T-helper 9 cell (primary cell): ENCODE measurements around the gene DDAH1.
"Not testable (repeated sequence)": the region's sequence is repeated elsewhere in the genome, so short reads cannot be mapped to it uniquely, and the experiment has no call there.

ENCODE experiments used
- DNase-seq: peaks from one replicate; pipeline ENCODE4 v3.0.0-alpha.2; 2020
- total RNA-seq, 2 donors: gene quantifications; one replicate each; lab custom pipeline; 2026; lab: John Stamatoyannopoulos, UW

Gene DDAH1
- total RNA-seq, result 0 to 0.07 reads per million in 2 donors

- DNase-seq, result no peak
Observed at GRCh38 chr1:85465099-85465785, at the start of gene DDAH1. DDAH1 (minus strand) TSS chr1:85465159; CDS start chr1:85465045, 114 bp downstream.

- not testable (repeated sequence) for DNase-seq
Observed at GRCh38 chr1:85513998-85514397, 49.0 kb upstream of the DDAH1 start.

DNA sequence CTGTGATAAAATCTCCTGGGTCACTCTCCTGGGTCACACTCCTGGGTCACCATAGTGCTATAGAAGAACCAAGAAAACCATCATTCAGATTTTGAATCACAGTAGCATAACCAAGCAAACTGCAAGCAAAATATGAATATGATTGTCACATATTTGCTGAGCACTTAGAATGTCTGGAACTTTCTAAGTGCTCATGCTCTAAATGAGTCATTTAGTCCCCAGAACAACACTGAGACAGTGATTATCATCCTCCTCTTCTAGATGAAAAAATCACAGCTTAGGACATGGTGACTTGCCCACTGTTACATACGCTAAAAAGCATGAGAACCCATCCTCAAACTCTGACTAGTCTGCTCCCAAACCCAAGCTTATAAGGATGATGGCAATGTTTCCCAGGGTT lies 39.5 kb upstream of the DDAH1 start:
- no peak for DNase-seq

GRCh38 chr1:85502625-85503083 lies 37.7 kb upstream of the DDAH1 start:
- no peak for DNase-seq

DNA sequence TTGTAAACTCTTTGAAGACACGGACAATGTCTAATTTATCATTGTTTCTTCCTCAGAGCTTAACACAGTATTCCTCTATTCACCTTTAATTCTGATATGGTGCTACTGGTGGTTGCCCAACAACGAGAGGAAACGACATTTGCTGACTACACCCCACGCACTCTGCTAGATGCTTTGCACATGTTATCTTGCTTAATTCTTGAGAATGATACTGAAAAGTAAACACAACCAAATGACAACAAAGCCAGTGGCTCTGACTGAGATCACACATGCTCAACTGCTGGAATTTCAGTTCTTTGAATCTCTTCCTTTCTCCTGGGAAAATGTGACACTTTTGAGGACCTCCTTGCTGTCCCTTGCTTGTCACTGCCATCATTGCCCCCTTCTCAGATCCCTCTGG lies 37.2 kb upstream of the DDAH1 start:
- DNase-seq, result no peak

DNA sequence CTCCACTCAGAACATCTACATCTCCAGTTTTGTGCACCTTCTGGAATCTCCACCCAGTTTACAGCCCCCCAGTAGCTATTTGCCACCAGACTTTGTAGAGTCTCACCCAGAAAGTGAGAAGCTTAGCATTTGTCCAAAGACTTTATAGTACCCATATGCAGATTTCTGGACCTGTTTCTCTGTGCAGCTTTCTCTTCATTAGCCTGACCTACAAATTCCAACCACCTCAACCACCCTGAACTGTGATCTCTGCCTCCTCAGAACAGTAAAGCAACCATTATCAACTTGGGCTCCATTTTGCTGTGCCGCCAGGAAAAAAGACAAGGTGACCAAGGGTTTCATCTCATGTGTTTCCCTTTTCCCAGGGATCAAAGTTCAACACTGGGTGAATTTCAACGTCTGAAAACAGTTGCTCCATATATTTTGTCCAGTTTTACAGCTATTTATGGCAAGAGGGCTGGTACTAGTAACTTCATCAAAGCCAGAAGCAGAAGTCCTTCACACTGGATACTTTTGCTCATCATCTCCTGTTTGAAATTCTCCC lies 36.5 kb upstream of the DDAH1 start:
- DNase-seq, result no peak

GRCh38 chr1:85496941-85497582 lies 32.1 kb upstream of the DDAH1 start:
- DNase-seq, result no peak

DNA sequence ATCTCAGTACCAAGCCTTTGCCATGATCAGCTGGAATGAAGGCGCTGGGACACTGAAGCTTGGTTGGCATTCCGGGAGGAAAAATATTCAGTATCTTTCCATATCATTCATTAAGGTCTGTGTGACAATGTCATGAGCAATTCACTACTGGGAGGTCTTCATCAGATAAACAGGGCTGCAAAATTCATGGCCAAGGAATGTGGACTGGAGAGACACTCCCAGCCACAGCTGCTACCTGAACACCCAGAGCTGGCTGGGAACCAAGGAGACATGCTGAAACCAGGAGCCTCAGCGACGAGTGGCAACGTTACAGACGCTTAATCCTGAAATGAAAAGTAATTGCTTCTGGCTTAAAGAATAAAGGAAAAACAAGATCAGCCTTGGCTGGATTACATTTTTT lies 30.6 kb upstream of the DDAH1 start:
- no peak for DNase-seq

- no peak for DNase-seq
Observed at GRCh38 chr1:85494904-85495266, 29.9 kb upstream of the DDAH1 start.

GRCh38 chr1:85494074-85494903 lies 29.3 kb upstream of the DDAH1 start:
- no peak for DNase-seq

DNA sequence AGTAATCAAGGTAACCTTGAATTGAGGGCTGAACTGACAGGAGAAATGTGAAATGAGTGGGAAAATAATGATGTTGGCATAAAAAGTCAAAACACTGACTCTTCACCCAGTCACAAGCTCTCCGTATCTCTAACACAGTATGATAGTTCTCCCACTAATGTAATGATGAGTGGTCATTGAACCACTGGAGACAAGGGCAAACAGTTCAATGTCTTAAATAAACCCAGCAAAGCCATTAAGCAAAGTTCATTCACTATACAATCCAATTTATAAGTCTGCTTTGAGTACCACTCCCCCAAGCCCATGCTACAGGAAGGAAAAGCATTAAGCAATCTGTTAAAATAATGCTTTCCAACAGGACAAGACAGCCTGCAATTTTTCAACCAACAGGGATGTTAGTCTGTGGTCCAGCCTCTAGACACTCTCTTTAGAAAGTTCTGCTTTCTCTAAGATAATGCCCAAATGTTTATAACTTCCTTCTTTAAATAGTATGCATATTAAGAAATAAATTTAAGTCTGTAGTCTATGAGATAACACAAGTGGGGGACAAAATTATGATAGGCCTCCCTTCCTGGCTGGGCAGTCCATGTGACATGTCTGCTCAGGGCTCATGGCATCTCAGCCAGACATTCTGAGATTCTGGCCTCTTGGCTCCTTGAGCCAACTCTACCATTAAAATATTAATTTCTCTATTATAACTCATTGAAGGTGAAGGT lies 25.5 kb upstream of the DDAH1 start:
- no peak for DNase-seq

- no peak for DNase-seq
Observed at GRCh38 chr1:85488126-85488525, 23.2 kb upstream of the DDAH1 start.

- no peak for DNase-seq
Observed at GRCh38 chr1:85485516-85485915, 20.6 kb upstream of the DDAH1 start.

GRCh38 chr1:85484716-85485115 lies 19.8 kb upstream of the DDAH1 start:
- no peak for DNase-seq

DNA sequence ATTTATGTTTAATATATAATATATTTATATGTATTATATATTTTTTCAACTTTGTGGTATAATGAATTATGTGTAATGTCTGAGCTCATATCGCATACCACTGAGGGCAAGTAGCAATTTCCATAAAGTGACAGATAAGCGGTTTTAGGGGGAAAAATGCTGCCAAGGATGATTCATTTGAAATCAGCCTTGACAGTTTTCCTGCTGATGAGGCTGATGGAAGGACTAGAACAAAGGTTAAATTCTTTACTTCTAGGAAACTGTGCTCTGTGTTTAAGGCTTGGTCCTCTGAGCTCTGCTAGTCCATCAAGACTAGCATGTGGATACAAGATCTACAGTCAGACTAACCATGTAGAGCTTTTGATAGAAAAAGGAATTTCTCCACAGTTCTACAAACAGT lies 19.3 kb upstream of the DDAH1 start:
- DNase-seq, result no peak

DNA sequence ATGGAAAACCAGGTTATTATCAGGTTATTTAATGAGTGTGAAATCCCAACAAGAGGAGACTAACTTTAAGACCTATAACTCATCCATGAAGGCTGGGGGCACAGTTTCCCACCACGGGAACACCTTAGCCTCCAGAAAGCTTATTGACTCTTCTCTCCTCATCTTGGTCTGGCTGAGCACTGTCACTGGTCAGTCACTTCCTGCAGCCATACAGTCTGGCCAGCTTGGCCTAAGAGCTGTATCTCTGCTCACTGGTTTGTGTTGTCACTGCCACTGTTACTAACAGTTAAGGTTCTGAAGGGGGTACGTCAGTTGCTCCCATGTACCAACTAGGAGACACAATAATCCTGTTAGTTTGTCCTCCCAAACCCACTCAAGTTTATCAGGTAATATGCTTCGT lies 16.7 kb upstream of the DDAH1 start:
- DNase-seq, result no peak

DNA sequence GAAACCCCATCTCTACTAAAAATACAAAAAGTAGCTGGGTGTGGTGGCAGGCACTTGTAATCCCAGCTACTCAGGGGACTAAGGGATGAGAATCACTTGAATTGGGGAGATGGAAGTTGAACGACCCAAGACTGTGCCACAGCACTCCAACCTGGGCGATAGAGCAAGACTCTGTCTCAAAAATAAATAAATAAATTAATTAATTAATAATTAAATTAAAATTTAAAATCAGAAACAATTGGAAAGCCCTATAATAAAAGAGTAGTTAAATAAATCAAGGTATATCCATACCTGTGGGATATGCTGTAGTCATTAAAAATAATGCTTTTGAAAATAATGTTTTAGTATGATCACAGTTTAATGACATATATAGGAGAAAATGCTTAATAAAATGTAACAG lies 15.6 kb upstream of the DDAH1 start:
- no peak for DNase-seq

DNA sequence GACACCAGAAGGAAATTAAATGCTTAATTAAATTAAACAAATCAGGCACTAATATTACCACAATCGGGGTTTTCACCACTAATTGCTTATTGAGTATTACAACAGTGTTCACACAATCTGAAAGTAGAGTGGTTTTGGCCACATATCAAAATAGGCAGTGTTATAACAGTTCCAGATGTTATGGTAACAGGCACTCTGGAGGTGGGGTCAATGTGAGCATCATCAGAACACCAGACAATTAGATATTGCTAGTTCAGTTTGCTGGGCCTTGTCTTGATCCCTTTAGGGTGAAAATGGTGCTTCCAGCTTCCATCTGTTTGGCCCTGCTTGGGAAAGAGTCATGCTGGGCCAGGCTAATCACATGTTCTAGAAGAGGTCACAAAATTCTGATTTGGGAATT lies 14.5 kb upstream of the DDAH1 start:
- DNase-seq, result no peak

- DNase-seq, result no peak
Observed at GRCh38 chr1:85478366-85478765, 13.4 kb upstream of the DDAH1 start.

- DNase-seq, result no peak
Observed at GRCh38 chr1:85475055-85475454, 10.1 kb upstream of the DDAH1 start.

- DNase-seq, result no peak
Observed at GRCh38 chr1:85473390-85473789, 8.4 kb upstream of the DDAH1 start.

DNA sequence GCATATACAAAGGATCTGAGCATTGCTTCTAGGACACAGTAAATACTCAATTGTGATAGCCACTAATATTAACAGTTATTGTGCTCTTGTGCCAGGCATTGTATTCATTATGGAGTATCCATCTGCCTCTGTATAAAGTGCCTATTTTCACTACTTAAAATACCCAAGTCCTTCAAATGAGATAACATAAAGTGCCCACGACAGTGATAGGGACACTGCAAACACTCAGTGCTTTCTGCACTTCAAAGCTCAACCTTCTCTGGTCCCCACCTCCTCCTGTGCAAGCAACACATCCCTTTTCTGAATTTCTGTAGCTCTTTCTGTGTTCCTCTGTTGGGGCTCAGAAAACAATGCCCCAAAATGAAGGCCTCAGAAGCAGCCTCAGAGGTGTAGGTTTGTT lies 6.6 kb upstream of the DDAH1 start:
- no peak for DNase-seq

DNA sequence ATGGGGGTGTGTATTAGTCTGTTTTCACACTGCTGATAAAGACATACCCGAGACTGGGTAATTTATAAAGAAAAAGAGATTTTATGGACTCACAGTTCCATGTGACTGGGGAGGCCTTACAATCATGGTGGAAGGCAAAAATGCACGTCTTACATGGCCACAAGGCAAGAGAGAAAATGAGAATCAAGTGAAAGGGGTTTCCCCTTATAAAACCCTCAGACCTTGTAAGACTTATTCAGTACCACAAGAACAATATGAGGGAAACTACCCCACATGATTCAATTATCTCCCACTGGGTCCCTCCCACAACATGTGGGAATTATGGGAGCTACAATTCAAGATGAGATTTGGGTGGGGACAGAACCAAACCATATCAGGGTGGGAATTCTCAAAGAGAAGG lies 5.2 kb upstream of the DDAH1 start:
- DNase-seq, result not testable (repeated sequence)
